ENCODE measurements around the gene ITPKC. TPM values are rescaled to one million over a fixed set of nuclear protein-coding genes. Genes with fewer than 3 reads are reported as not detected.

ITPKC gene
- total RNA-seq, 2 donors from 2014 or later, result 15.8 to 22.0 TPM

- Histone ChIP-seq H3K4me3 (peak overlapping the region; percentile 59), H3K27me3 (no peaks in the 10 kb centered on the region), H3K9me3 (no peaks in the 10 kb centered on the region), H3K36me3 (no peaks in the 10 kb centered on the region), H3K27ac (peak overlapping the region; percentile 78), H3K4me1 (peaks cover 12% of the 10 kb centered on the region), H3K9ac (ENCODE audit: low read depth in 2 of 2, low read length in 2 of 2) (peak overlapping the region; percentile 96 to 99)
- DNase-seq, result peak; percentile 49
- TF ChIP-seq CTCF (IDR thresholded peaks at IDR 0.05), result no peak
- intact Hi-C loops (cut with DNase I), result no loop called here
These were observed 490 bp downstream of the ITPKC start for GRCh38 chr19:40717325-40717879.

- TF ChIP-seq CTCF (IDR thresholded peaks at IDR 0.05), result no peak
- Histone ChIP-seq H3K9me3 (no peaks in the 10 kb centered on the region), H3K9ac (ENCODE audit: low read depth in 2 of 2, low read length in 2 of 2) (peak overlapping the region; percentile 96 to 99), H3K4me3 (peak overlapping the region; percentile 59), H3K36me3 (no peaks in the 10 kb centered on the region), H3K4me1 (peaks cover 12% of the 10 kb centered on the region), H3K27ac (peak overlapping the region; percentile 78), H3K27me3 (no peaks in the 10 kb centered on the region)
- peak; percentile 60 for DNase-seq
- intact Hi-C loops (cut with DNase I), result no loop called here
These were observed 1.2 kb downstream of the ITPKC start for GRCh38 chr19:40717880-40718773.

- intact Hi-C loops (cut with DNase I), result no loop called here
- DNase-seq, result peak; percentile 97
- TF ChIP-seq CTCF (IDR thresholded peaks at IDR 0.05), result no peak
- Histone ChIP-seq H3K4me3 (peak overlapping the region; percentile 59), H3K9ac (ENCODE audit: low read depth in 2 of 2, low read length in 2 of 2) (peak overlapping the region; percentile 96 to 99), H3K4me1 (peaks cover 12% of the 10 kb centered on the region), H3K27ac (peak overlapping the region; percentile 78), H3K27me3 (no peaks in the 10 kb centered on the region), H3K9me3 (no peaks in the 10 kb centered on the region), H3K36me3 (no peaks in the 10 kb centered on the region)
These were observed 2.0 kb downstream of the ITPKC start for GRCh38 chr19:40718774-40719391.

GRCh38 chr19:40719414-40719894, 2.5 kb downstream of the ITPKC start:
- H3K27ac ChIP-seq, result peak overlapping the region; percentile 78
- no peaks in the 10 kb centered on the region for H3K9me3 ChIP-seq
- H3K4me3 ChIP-seq, result peak overlapping the region; percentile 59
- no peaks in the 10 kb centered on the region for H3K27me3 ChIP-seq
- peaks cover 12% of the 10 kb centered on the region for H3K4me1 ChIP-seq
- H3K36me3 ChIP-seq, result no peaks in the 10 kb centered on the region
- H3K9ac ChIP-seq (ENCODE audit: low read depth in 2 of 2, low read length in 2 of 2), result peak overlapping the region; percentile 96 to 99
- no peak for TF ChIP-seq CTCF (IDR thresholded peaks at IDR 0.05)
- no peak for DNase-seq
- intact Hi-C loops (cut with DNase I), result no loop called here

- Histone ChIP-seq H3K4me1 (peaks cover 8% of the 10 kb centered on the region), H3K4me3 (no peak overlapping the region), H3K27ac (peak overlapping the region; percentile 34), H3K36me3 (no peaks in the 10 kb centered on the region), H3K9ac (ENCODE audit: low read depth in 2 of 2, low read length in 2 of 2) (peak overlapping the region in 1 of 2 donors; percentile 63), H3K27me3 (no peaks in the 10 kb centered on the region), H3K9me3 (no peaks in the 10 kb centered on the region)
- TF ChIP-seq CTCF (IDR thresholded peaks at IDR 0.05), result no peak
- intact Hi-C loops (cut with DNase I), result no loop called here
- no peak for DNase-seq
These were observed 4.2 kb downstream of the ITPKC start for GRCh38 chr19:40721140-40721486.
